Testis (tissue), 3 donors: ENCODE data around the gene DNAJC4. TPM values are rescaled to one million over a fixed set of nuclear protein-coding genes. Genes with fewer than 3 reads are reported as not detected.

Experiments used
- DNase-seq: peaks from one replicate; pipeline ENCODE4 v3.0.0-alpha.2; 2019
- H3K27ac ChIP-seq, 2 donors: fragments of 200-600 bp; sonication (generic); one replicate each; pipeline ENCODE4 v1.5.1; 2019
- H3K27me3 ChIP-seq: fragments of 200-600 bp; sonication (generic); one replicate; pipeline ENCODE4 v1.5.1; 2019
- H3K36me3 ChIP-seq: fragments of 200-600 bp; sonication (generic); one replicate; pipeline ENCODE4 v1.5.1; 2017; ENCODE audit warnings: low read depth; ENCODE audit errors: missing control alignments
- H3K4me1 ChIP-seq: fragments of 200-600 bp; sonication (generic); one replicate; pipeline ENCODE4 v1.5.1; 2019
- H3K4me3 ChIP-seq, 2 donors: fragments of 200-600 bp; sonication (generic); one replicate each; pipeline ENCODE4 v1.5.1; 2017 to 2019
- H3K9me3 ChIP-seq: fragments of 200-600 bp; sonication (generic); one replicate; pipeline ENCODE4 v1.5.1; 2017
- CTCF ChIP-seq, 3 experiments: fragments of 450-650 bp in 2 of 3; fragments of 200-600 bp in 1 of 3; sonication (generic) in 1 of 3; IDR thresholded peaks; one replicate each; pipeline ENCODE4 v1.5.1; 2016 to 2019; ENCODE audit warnings: antibody characterized with exemption in 3 of 3, mild to moderate bottlenecking in 2 of 3, moderate library complexity in 1 of 3
- POLR2A ChIP-seq: fragments of 450-650 bp; IDR thresholded peaks from one replicate; pipeline ENCODE4 v1.6.1; 2017; ENCODE audit warnings: antibody characterized with exemption, mild to moderate bottlenecking, moderate library complexity
- WGBS, 2 donors: methylation state at CpG; one replicate each; pipeline ENCODE4 v1.1.5; 2018; 5-methylcytosine and 5-hydroxymethylcytosine counted together
- intact Hi-C: fragments of 100-400 bp; cut with DNase I; formaldehyde crosslinking; loops from one replicate; pipeline ENCODE4 v1.15.1; 2023; ENCODE audit warnings: low total_unique reads
- polyA plus RNA-seq: library from polyadenylated mRNA; stranded (reverse); fragments of 350-450 nt; fragmentation: Illumina TruSeq; extraction: RNeasy Lipid Tissue Mini Kit (QIAGEN cat#74804); gene quantifications from one replicate; pipeline ENCODE4 v1.2.3, GENCODE V29; 2014; ENCODE audit warnings: low read depth, low replicate concordance; ENCODE audit not compliant: insufficient read depth
- total RNA-seq, 2 donors: library from RNA; depleted of rRNA; stranded (reverse); fragments of >200 nt; gene quantifications; one replicate each; pipeline ENCODE4 v1.2.3, GENCODE V29; 2016

The DNAJC4 gene
- total and polyA plus RNA-seq, 3 donors from 2014 or later: 105 to 303 (median 254) TPM

- intact Hi-C loops: no loop called here
Observed at GRCh38 chr11:64248578-64248977, 18.2 kb downstream of the DNAJC4 start.

GRCh38 chr11:64249038-64249437, 18.7 kb downstream of the DNAJC4 start:
- no peaks in the 10 kb centered on the region for H3K27me3 ChIP-seq
- peaks cover 44% of the 10 kb centered on the region for H3K4me1 ChIP-seq
- no peaks in the 10 kb centered on the region for H3K36me3 ChIP-seq
- intact Hi-C loops: no loop called here
- 94 to 96% methylated on average over 4 of the region's 4 CpGs for WGBS, 2 donors
- no peak overlapping the region for H3K4me3 ChIP-seq
- no peak for DNase-seq
- TF ChIP-seq POLR2A (no peak), CTCF (IDR thresholded peaks at IDR 0.05) (no peak)
- no peak overlapping the region for H3K27ac ChIP-seq
- no peaks in the 10 kb centered on the region for H3K9me3 ChIP-seq

More at GRCh38 chr11:64248578-64248977, 18.2 kb downstream of the DNAJC4 start:
- H3K27ac ChIP-seq: no peak overlapping the region
- DNase-seq: no peak
- H3K9me3 ChIP-seq: no peaks in the 10 kb centered on the region
- TF ChIP-seq CTCF (IDR thresholded peaks at IDR 0.05) (no peak), POLR2A (no peak)
- H3K36me3 ChIP-seq: no peaks in the 10 kb centered on the region
- H3K4me1 ChIP-seq: peaks cover 44% of the 10 kb centered on the region
- H3K4me3 ChIP-seq: no peak overlapping the region
- WGBS, 2 donors: 40 to 75% methylated on average over 2 to 7 of the region's 7 CpGs
- no peaks in the 10 kb centered on the region for H3K27me3 ChIP-seq

GRCh38 chr11:64249563-64250414, 19.4 kb downstream of the DNAJC4 start:
- intact Hi-C loops: no loop called here
- H3K4me3 ChIP-seq: no peak overlapping the region
- H3K9me3 ChIP-seq: no peaks in the 10 kb centered on the region
- no peak for TF ChIP-seq CTCF (IDR thresholded peaks at IDR 0.05)
- no peak for TF ChIP-seq POLR2A
- DNase-seq: no peak
- WGBS, 2 donors: 76 to 88% methylated on average over 5 to 8 of the region's 8 CpGs
- H3K36me3 ChIP-seq: no peaks in the 10 kb centered on the region
- H3K27me3 ChIP-seq: no peaks in the 10 kb centered on the region
- H3K4me1 ChIP-seq: peaks cover 42% of the 10 kb centered on the region
- no peak overlapping the region for H3K27ac ChIP-seq

- Histone ChIP-seq H3K36me3 (no peaks in the 10 kb centered on the region), H3K4me1 (peaks cover 35% of the 10 kb centered on the region), H3K4me3 (peak overlapping the region in 1 of 2 donors; percentile 61), H3K27ac (peak overlapping the region in 1 of 2 donors; percentile 11), H3K27me3 (no peaks in the 10 kb centered on the region), H3K9me3 (no peaks in the 10 kb centered on the region)
- intact Hi-C loops: no loop called here
- TF ChIP-seq CTCF (IDR thresholded peaks at IDR 0.05): no peak
- TF ChIP-seq POLR2A: no peak
- 21% methylated on average over 13 of the region's 13 CpGs; no CpG with 5 or more reads in 1 of the 2 donors for WGBS, 2 donors
- DNase-seq: no peak
Observed at GRCh38 chr11:64250415-64251015, 20.2 kb downstream of the DNAJC4 start.
